H1 (cell line): ENCODE data around the gene BCAS1. TPM values are rescaled to one million over a fixed set of nuclear protein-coding genes. Genes with fewer than 3 reads are reported as not detected.

Source experiments
- CHD7 ChIP-seq: fragments of 300-600 bp; sonication (generic); IDR thresholded peaks from 2 replicates; pipeline ENCODE4 v1.7.1; 2012; ENCODE audit warnings: low read length, moderate library complexity, mild to moderate bottlenecking, inconsistent platforms; ENCODE audit not compliant: insufficient replicate concordance
- HDAC6 ChIP-seq: IDR thresholded peaks from one replicate; pipeline ENCODE4 v1.7.1; 2012; ENCODE audit warnings: low read depth, mild to moderate bottlenecking, inconsistent platforms, low read length, moderate library complexity
- polyA plus RNA-seq, 7 experiments: library from polyadenylated mRNA; depleted of rRNA in 3 of 7; stranded (reverse) in 5 of 7; unstranded in 2 of 7; fragments of >200 nt in 5 of 7; fragments of 200-250 nt in 2 of 7; gene quantifications; 1 replicate in 5 of 7; 2 replicates in 1 of 7; 4 replicates in 1 of 7; pipeline versions ENCODE4 v1.2.1 to v1.2.3, GENCODE V29; 2011 to 2013; ENCODE audit warnings: missing spikeins in 2 of 7, mixed read lengths in 2 of 7
- total RNA-seq: library from RNA; stranded (reverse); fragmentation: NEBNext Ultra II Directional; extraction: Animal tissue kit (Norgen Biotek cat#: 25700); gene quantifications from 2 replicates; pipeline ENCODE4 v1.2.1, GENCODE V29; 2021

The BCAS1 gene
- total and polyA plus RNA-seq, 2 of the 8 experiments (the other 6 are each of a cell fraction or from before 2014, with no cell fraction given): 0.06 to 0.19 TPM

GRCh38 chr20:54083459-54083858, 13.1 kb upstream of the BCAS1 start (continued):
- TF ChIP-seq CHD7 (no peak), HDAC6 (no peak)
- TF ChIP-seq, all 59 proteins: peak for 0
